Neural progenitor cell (in vitro differentiated cells): ENCODE data around the gene ZBTB20. TPM values are rescaled to one million over a fixed set of nuclear protein-coding genes. Genes with fewer than 3 reads are reported as not detected.
A peak's percentile ranks its signal among the peaks of the same experiment; 100 is the strongest.

ENCODE experiments used
- DNase-seq: peaks from one replicate; pipeline ENCODE4 v3.0.0-alpha.2; 2016; ENCODE audit warnings: low spot score
- H2AFZ ChIP-seq: fragments of 200-600 bp; sonication (generic); replicated peaks from 2 replicates; pipeline ENCODE4 v1.6.1; 2016; ENCODE audit warnings: antibody characterized with exemption
- H3F3A ChIP-seq: fragments of 200-600 bp; sonication (generic); 2 replicates; pipeline ENCODE4 v1.6.1; 2016; ENCODE audit warnings: antibody characterized with exemption, low read depth
- H3K27ac ChIP-seq: fragments of 200-600 bp; sonication (generic); 2 replicates; pipeline ENCODE4 v1.5.1; 2016; ENCODE audit warnings: mild to moderate bottlenecking
- H3K27me3 ChIP-seq: fragments of 200-600 bp; sonication (generic); 2 replicates; pipeline ENCODE4 v1.6.1; 2016; ENCODE audit warnings: mild to moderate bottlenecking, moderate library complexity
- H3K36me3 ChIP-seq: fragments of 200-600 bp; sonication (generic); 2 replicates; pipeline ENCODE4 v1.5.1; 2016
- H3K4me1 ChIP-seq: fragments of 200-600 bp; sonication (generic); 2 replicates; pipeline ENCODE4 v1.6.1; 2016; ENCODE audit warnings: mixed run types
- H3K4me2 ChIP-seq: fragments of 200-600 bp; sonication (generic); 2 replicates; pipeline ENCODE4 v1.6.1; 2016
- H3K4me3 ChIP-seq: fragments of 200-600 bp; sonication (generic); 2 replicates; pipeline ENCODE4 v1.5.1; 2016
- H3K79me2 ChIP-seq: fragments of 200-600 bp; sonication (generic); 2 replicates; pipeline ENCODE4 v1.6.1; 2016; ENCODE audit warnings: low read depth
- H3K9ac ChIP-seq: fragments of 200-600 bp; sonication (generic); 2 replicates; pipeline ENCODE4 v1.6.1; 2016
- H3K9me3 ChIP-seq: fragments of 200-600 bp; sonication (generic); 2 replicates; pipeline ENCODE4 v1.5.1; 2016; ENCODE audit warnings: low read depth
- H4K20me1 ChIP-seq: fragments of 200-600 bp; sonication (generic); 2 replicates; pipeline ENCODE4 v1.6.1; 2016; ENCODE audit warnings: low read depth
- H3K27ac Mint-ChIP-seq: 3 replicates; pipeline ENCODE4 v1.8.0; 2021; ENCODE audit warnings: mixed read lengths
- H3K27me3 Mint-ChIP-seq: 2 replicates; pipeline ENCODE4 v1.8.0; 2022; ENCODE audit warnings: low read depth, mild to moderate bottlenecking, inconsistent platforms, moderate library complexity, mixed read lengths; ENCODE audit not compliant: insufficient read depth
- H3K36me3 Mint-ChIP-seq: 3 replicates; pipeline ENCODE4 v1.8.0; 2021; ENCODE audit warnings: mixed read lengths
- H3K4me1 Mint-ChIP-seq: 3 replicates; pipeline ENCODE4 v1.8.0; 2021; ENCODE audit warnings: mixed read lengths
- H3K4me3 Mint-ChIP-seq: 3 replicates; pipeline ENCODE4 v1.8.0; 2021; ENCODE audit warnings: mild to moderate bottlenecking, moderate library complexity, mixed read lengths
- H3K9me3 Mint-ChIP-seq: 3 replicates; pipeline ENCODE4 v1.8.0; 2020; ENCODE audit warnings: mixed read lengths
- CTCF ChIP-seq: fragments of 200-600 bp; sonication (generic); IDR thresholded peaks from 2 replicates; pipeline ENCODE4 v1.5.1; 2017; ENCODE audit warnings: antibody characterized with exemption, mild to moderate bottlenecking
- EZH2 ChIP-seq: fragments of 200-600 bp; sonication (generic); IDR thresholded peaks from 2 replicates; pipeline ENCODE4 v1.6.1; 2017; ENCODE audit warnings: antibody characterized with exemption, mild to moderate bottlenecking, moderate library complexity
- EZH2phosphoT487 ChIP-seq: fragments of 200-600 bp; sonication (generic); IDR thresholded peaks from 2 replicates; pipeline ENCODE4 v1.6.1; 2017; ENCODE audit warnings: antibody characterized with exemption
- total RNA-seq: library from RNA; depleted of rRNA; stranded (reverse); fragments of >200 nt; gene quantifications from 2 replicates; pipeline ENCODE4 v1.2.3, GENCODE V29; 2015; ENCODE audit warnings: low replicate concordance

Gene ZBTB20
- total RNA-seq, 1 donor from 2014 or later, result 1.9 TPM

- Histone ChIP-seq H3K9ac (no peak overlapping the region), H4K20me1 (no peaks in the 10 kb centered on the region), H3F3A (no peaks in the 10 kb centered on the region), H3K4me1 (no peaks in the 10 kb centered on the region), H3K4me3 (no peak overlapping the region), H3K9me3 (no peaks in the 10 kb centered on the region), H3K4me2 (no peak overlapping the region), H3K36me3 (peaks cover 5% of the 10 kb centered on the region), H2AFZ (no peak overlapping the region), H3K79me2 (no peaks in the 10 kb centered on the region), H3K27ac (no peak overlapping the region), H3K27me3 (no peaks in the 10 kb centered on the region)
- Mint-ChIP-seq H3K4me1 (peaks cover 17% of the 10 kb centered on the region), H3K4me3 (no peak overlapping the region), H3K27ac (no peak overlapping the region), H3K9me3 (peaks cover 6% of the 10 kb centered on the region), H3K36me3 (peaks cover 2% of the 10 kb centered on the region), H3K27me3 (no peaks in the 10 kb centered on the region)
- TF ChIP-seq CTCF (no peak), EZH2phosphoT487 (no peak), EZH2 (no peak)
- no peak for DNase-seq
Observed at GRCh38 chr3:115100806-115101205, 46.3 kb downstream of the ZBTB20 start.

GRCh38 chr3:115099986-115100571 lies 47.0 kb downstream of the ZBTB20 start:
- no peak overlapping the region for H3K27ac ChIP-seq

GRCh38 chr3:115099134-115099985 lies 47.7 kb downstream of the ZBTB20 start:
- DNase-seq, result no peak
- no peaks in the 10 kb centered on the region for H3K27me3 Mint-ChIP-seq
- H3K4me2 ChIP-seq, result no peak overlapping the region
- no peaks in the 10 kb centered on the region for H3K27me3 ChIP-seq
- H3K4me1 ChIP-seq, result no peaks in the 10 kb centered on the region
- no peaks in the 10 kb centered on the region for H4K20me1 ChIP-seq
- H3K9ac ChIP-seq, result no peak overlapping the region
- H3K9me3 ChIP-seq, result no peaks in the 10 kb centered on the region
- H3K4me1 Mint-ChIP-seq, result peaks cover 17% of the 10 kb centered on the region
- no peak for TF ChIP-seq CTCF
- TF ChIP-seq EZH2phosphoT487, result no peak
- no peak for TF ChIP-seq EZH2
- H3K36me3 Mint-ChIP-seq, result peaks cover 2% of the 10 kb centered on the region
- H2AFZ ChIP-seq, result no peak overlapping the region
- peak overlapping the region; percentile 30 for H3K4me3 Mint-ChIP-seq
- peak overlapping the region; percentile 16 for H3K27ac Mint-ChIP-seq
- H3K4me3 ChIP-seq, result no peak overlapping the region
- H3K27ac ChIP-seq, result no peak overlapping the region
- H3K9me3 Mint-ChIP-seq, result peaks cover 6% of the 10 kb centered on the region
- H3K36me3 ChIP-seq, result peaks cover 3% of the 10 kb centered on the region
- no peaks in the 10 kb centered on the region for H3F3A ChIP-seq
- no peaks in the 10 kb centered on the region for H3K79me2 ChIP-seq

More at GRCh38 chr3:115099986-115100571, 47.0 kb downstream of the ZBTB20 start:
- Histone ChIP-seq H4K20me1 (no peaks in the 10 kb centered on the region), H3K27me3 (no peaks in the 10 kb centered on the region), H3K36me3 (peaks cover 5% of the 10 kb centered on the region), H3K4me1 (no peaks in the 10 kb centered on the region), H2AFZ (no peak overlapping the region), H3K4me3 (no peak overlapping the region), H3K79me2 (no peaks in the 10 kb centered on the region), H3K9ac (no peak overlapping the region), H3F3A (no peaks in the 10 kb centered on the region), H3K4me2 (no peak overlapping the region), H3K9me3 (no peaks in the 10 kb centered on the region)
- Mint-ChIP-seq H3K36me3 (peaks cover 2% of the 10 kb centered on the region), H3K27me3 (no peaks in the 10 kb centered on the region), H3K27ac (peak overlapping the region; percentile 85), H3K4me3 (peak overlapping the region; percentile 30), H3K4me1 (peaks cover 17% of the 10 kb centered on the region), H3K9me3 (peaks cover 6% of the 10 kb centered on the region)
- TF ChIP-seq EZH2phosphoT487 (no peak), EZH2 (no peak), CTCF (no peak)
- DNase-seq, result peak; percentile 1
